GM12878 (cell line): ENCODE results near the gene LDLRAD3. TPM values are rescaled to one million over a fixed set of nuclear protein-coding genes. Genes with fewer than 3 reads are reported as not detected.

ENCODE experiments used
- ATAC-seq: fragments of 200-7000 bp; cut with Tn5 transposase; 3 replicates; pipeline ENCODE4 v1.9.1; 2020; ENCODE audit warnings: mild to moderate bottlenecking, moderate library complexity
- BruUV-seq: library from RNA; stranded (reverse); fragments of 400-500 nt; replicated peaks from 2 replicates; lab custom pipeline; 2021; lab: Mats Ljungman, UMichigan
- CTCF ChIA-PET: fragments of 300-600 bp; sonication (Branson Sonifier 250); formaldehyde crosslinking; extraction: SDS; loops from one replicate; lab custom pipeline; 2021; ENCODE audit warnings: inconsistent platforms; lab: Yijun Ruan, JAX
- POLR2A ChIA-PET: fragments of 350-600 bp; formaldehyde crosslinking; extraction: SDS; loops from one replicate; lab custom pipeline; 2021; ENCODE audit warnings: inconsistent platforms; lab: Charles Lee
- RAD21 ChIA-PET: fragments of 300-600 bp; sonication (Branson Sonifier 250); formaldehyde crosslinking; loops from one replicate; lab custom pipeline; 2023; ENCODE audit warnings: antibody characterized with exemption; ENCODE audit not compliant: unreplicated experiment; lab: Charles Lee
- SMC1A ChIA-PET: fragments of 300-600 bp; sonication (Branson Sonifier 250); formaldehyde crosslinking; loops from one replicate; lab custom pipeline; 2023; ENCODE audit not compliant: unreplicated experiment, uncharacterized antibody; lab: Charles Lee
- DNase-seq: peaks from one replicate; pipeline ENCODE4 v3.0.0-alpha.2; 2011; ENCODE audit warnings: low read depth, low spot score
- FAIRE-seq: peaks from 3 replicates; lab custom pipeline; 2011; peaks lifted over from hg19 to GRCh38; lab: Jason Lieb, UNC
- H2AFZ ChIP-seq: 2 replicates; pipeline ENCODE4 v1.6.0; 2011; ENCODE audit warnings: low read depth, low read length, control low read depth; ENCODE audit not compliant: control insufficient read depth
- H3K27ac ChIP-seq: 2 replicates; pipeline ENCODE4 v1.5.1; 2011; ENCODE audit warnings: control low read depth; ENCODE audit not compliant: control insufficient read depth, insufficient read depth
- H3K27me3 ChIP-seq, 2 experiments: replicated peaks in 1 of 2; 2 replicates each; pipeline versions ENCODE4 v1.6.0 to v1.6.1; 2011; ENCODE audit warnings: low read length in 1 of 2; ENCODE audit not compliant: control insufficient read depth in 2 of 2, insufficient read depth in 2 of 2
- H3K36me3 ChIP-seq, 2 experiments: 2 replicates each; pipeline ENCODE4 v1.5.1; 2011; ENCODE audit warnings: low read length in 1 of 2; ENCODE audit not compliant: control insufficient read depth in 2 of 2, insufficient read depth in 2 of 2
- H3K4me1 ChIP-seq: 2 replicates; pipeline ENCODE4 v1.6.1; 2011; ENCODE audit warnings: mild to moderate bottlenecking, low read length, moderate library complexity, mixed read lengths; ENCODE audit not compliant: control insufficient read depth, insufficient read depth
- H3K4me2 ChIP-seq: 2 replicates; pipeline ENCODE4 v1.6.0; 2011; ENCODE audit warnings: control low read depth; ENCODE audit not compliant: control insufficient read depth, insufficient read depth
- H3K4me3 ChIP-seq: fragments of 200-600 bp; sonication (generic); 2 replicates; pipeline ENCODE4 v1.5.1; 2016
- H3K79me2 ChIP-seq: 2 replicates; pipeline ENCODE4 v1.6.0; 2011; ENCODE audit warnings: low read length; ENCODE audit not compliant: control insufficient read depth, insufficient read depth
- H3K9ac ChIP-seq: 2 replicates; pipeline ENCODE4 v1.8.0; 2011; ENCODE audit warnings: low read length, control low read depth, mixed read lengths; ENCODE audit not compliant: control insufficient read depth, insufficient read depth
- H3K9me3 ChIP-seq: replicated peaks from 3 replicates; pipeline ENCODE4 v1.5.1; 2011; ENCODE audit warnings: mild to moderate bottlenecking, low read length; ENCODE audit not compliant: control insufficient read depth, insufficient read depth
- H4K20me1 ChIP-seq: 2 replicates; pipeline ENCODE4 v1.6.0; 2011; ENCODE audit not compliant: control insufficient read depth, insufficient read depth
- BCLAF1 ChIP-seq: fragments of 450-650 bp; IDR thresholded peaks from 2 replicates; pipeline ENCODE4 v1.6.1; 2017; ENCODE audit warnings: antibody characterized with exemption, mild to moderate bottlenecking, moderate library complexity
- ETV6 ChIP-seq, 2 experiments: fragments of 450-650 bp in 1 of 2; IDR thresholded peaks in 1 of 2; conservative IDR thresholded peaks in 1 of 2; 2 replicates each; pipeline ENCODE4 v1.6.1; 2014; ENCODE audit warnings: antibody characterized with exemption in 1 of 2, borderline replicate concordance in 1 of 2, low read depth in 1 of 2, mild to moderate bottlenecking in 1 of 2, moderate library complexity in 1 of 2
- IRF5 ChIP-seq: fragments of 450-650 bp; IDR thresholded peaks from 2 replicates; pipeline ENCODE4 v1.6.1; 2017; ENCODE audit warnings: borderline replicate concordance
- MEF2A ChIP-seq: IDR thresholded peaks from 2 replicates; pipeline ENCODE4 v1.6.1; 2011; ENCODE audit warnings: low read depth, mild to moderate bottlenecking, low read length, moderate library complexity; ENCODE audit not compliant: insufficient read depth
- MTA2 ChIP-seq: fragments of 450-650 bp; IDR thresholded peaks from 2 replicates; pipeline ENCODE4 v1.6.1; 2016; ENCODE audit warnings: low read depth, mild to moderate bottlenecking, moderate library complexity
- MYC ChIP-seq: IDR thresholded peaks from 2 replicates; pipeline ENCODE4 v1.6.1; 2011; ENCODE audit warnings: mild to moderate bottlenecking, low read length, moderate library complexity, inconsistent platforms; ENCODE audit not compliant: insufficient read depth, insufficient replicate concordance, insufficient read length, severe bottlenecking
- WGBS: methylation state at CpG from one replicate; pipeline ENCODE4 v1.1.6; 2016; ENCODE audit warnings: low lambda C conversion rate; ENCODE audit not compliant: insufficient replicate concordance, insufficient coverage; ENCODE audit errors: missing lambda C conversion rate; 5-methylcytosine and 5-hydroxymethylcytosine counted together
- in situ Hi-C: fragments of 300-500 bp; cut with MboI; formaldehyde crosslinking; loops from 9 replicates; pipeline ENCODE4 v1.14.3; 2018; ENCODE audit warnings: mixed read lengths
- intact Hi-C: fragments of 100-400 bp; cut with micrococcal nuclease; formaldehyde crosslinking; loops from one replicate; pipeline ENCODE4 v1.14.2; 2022; ENCODE audit not compliant: unreplicated experiment
- polyA plus RNA-seq, 11 experiments: library from polyadenylated mRNA; depleted of rRNA in 4 of 11; unstranded in 6 of 11; stranded (reverse) in 5 of 11; fragments of >200 nt; fragmentation: Nextera tagmentation in 4 of 11; fragmentation: Illumina TruSeq in 1 of 11; extraction: Ambion mirVana in 4 of 11; extraction: Trizol in 1 of 11; gene quantifications; 1 replicate in 1 of 11; 2 replicates in 10 of 11; pipeline versions ENCODE4 v1.2.1 to v1.2.3, GENCODE V29; 2011 to 2016; ENCODE audit warnings: inconsistent platforms in 2 of 11, missing spikeins in 2 of 11, low read depth in 1 of 11
- total RNA-seq, 4 experiments: library from RNA; depleted of rRNA in 3 of 4; stranded (reverse); fragments of >200 nt in 3 of 4; fragmentation: Illumina TruSeq in 1 of 4; extraction: Trizol in 1 of 4; gene quantifications; 2 replicates each; pipeline versions ENCODE4 v1.2.1 to v1.2.3, GENCODE V29; 2013 to 2021

Gene LDLRAD3
- total and polyA plus RNA-seq, 10 of the 15 experiments (the other 5 are each of a cell fraction or from before 2014, with no cell fraction given) = 2.5 to 17.2 (median 10.7) TPM

GRCh38 chr11:36132940-36133339 is 189.1 kb downstream of the LDLRAD3 start:
- no peak overlapping the region for H3K4me2 ChIP-seq
- no peak overlapping the region for H3K4me3 ChIP-seq
- H3K36me3 ChIP-seq = no peaks in the 10 kb centered on the region
- no peaks in the 10 kb centered on the region for H3K4me1 ChIP-seq
- no peak for DNase-seq
- no peaks in the 10 kb centered on the region for H3K9me3 ChIP-seq
- in situ Hi-C loops (no loop called here), intact Hi-C loops (loop anchor here (5.0 to 10.0 kb wide), 3 partner anchors 91 to 362 kb away; no protein-coding TSS in a partner anchor)
- no peak overlapping the region for H3K9ac ChIP-seq
- ChIA-PET POLR2A (no interaction called here), SMC1A (interaction anchor here (0.6 to 5.7 kb wide), 6 partner anchors 17 to 517 kb away, joined by 3 to 58 read pairs (median 3); no protein-coding TSS in a partner anchor), RAD21 (interaction anchor here (0.7 to 4.0 kb wide), 3 partner anchors 31 to 311 kb away, joined by 3 to 66 read pairs (median 4); no protein-coding TSS in a partner anchor), CTCF (interaction anchor here (1.2 to 6.3 kb wide), 6 partner anchors 23 to 310 kb away, joined by 3 to 82 read pairs (median 6); no protein-coding TSS in a partner anchor)
- H3K27ac ChIP-seq = no peak overlapping the region
- no peaks in the 10 kb centered on the region for H4K20me1 ChIP-seq
- WGBS = 0% methylated on average over 1 of the region's 1 CpG
- TF ChIP-seq ETV6 (conservative IDR thresholded peaks at IDR 0.05 in 1 of 2, IDR thresholded peaks at IDR 0.05 in 1 of 2; ENCODE audit: borderline replicate concordance in 1 of 2, low read depth in 1 of 2) = no peak
- no peak for TF ChIP-seq BCLAF1
- TF ChIP-seq IRF5 = no peak
- no peak for TF ChIP-seq MTA2
- TF ChIP-seq MEF2A = no peak
- no peak for TF ChIP-seq MYC
- no peaks in the 10 kb centered on the region for H3K79me2 ChIP-seq
- peaks cover 0 to 2% of the 10 kb centered on the region in 2 experiments; a peak in 2 of 4 replicates for H3K27me3 ChIP-seq
- FAIRE-seq = no peak
- no peak for ATAC-seq
- no peak overlapping the region for H2AFZ ChIP-seq
- no TSS peak for BruUV-seq
